ENCODE measurements around the gene TRPM3. TPM values are rescaled to one million over a fixed set of nuclear protein-coding genes. Genes with fewer than 3 reads are reported as not detected.

The TRPM3 gene
- total RNA-seq, 2 experiments from 2014 or later = not detected

- Mint-ChIP-seq H3K27me3 (peaks cover 26% of the 10 kb centered on the region), H3K4me1 (ENCODE audit: low read depth) (no peaks in the 10 kb centered on the region), H3K9me3 (no peaks in the 10 kb centered on the region), H3K27ac (no peak overlapping the region), H3K36me3 (ENCODE audit: low read depth) (no peaks in the 10 kb centered on the region), H3K4me3 (no peak overlapping the region)
- Histone ChIP-seq H3K9me3 (ENCODE audit: control insufficient read depth in 1 of 2, insufficient read depth in 1 of 2, low read length in 2 of 2) (no peaks in the 10 kb centered on the region), H3K27ac (ENCODE audit: low read depth in 1 of 2, low read length in 2 of 2) (no peak overlapping the region), H3K36me3 (ENCODE audit: insufficient read depth, low read length) (no peaks in the 10 kb centered on the region), H3K27me3 (ENCODE audit: control insufficient read depth in 1 of 2, insufficient read depth in 2 of 2, low read length in 2 of 2) (no peaks in the 10 kb centered on the region), H3K4me1 (ENCODE audit: insufficient read depth, low read length) (no peaks in the 10 kb centered on the region), H3K4me3 (ENCODE audit: low read length) (no peak overlapping the region)
- no peak for TF ChIP-seq CTCF (IDR thresholded peaks at IDR 0.05)
- no peak for DNase-seq
- ChIA-PET CTCF (interaction anchor here (0.7 kb wide), 1 partner anchor 295 kb away, joined by 3 read pairs; no protein-coding TSS in a partner anchor), POLR2A (no interaction called here)
- intact Hi-C loops (cut with DNase I, micrococcal nuclease) = no loop called here
- no peak for ATAC-seq (ENCODE audit: poor library complexity)
Measured at GRCh38 chr9:70861376-70861775, 260.0 kb downstream of the TRPM3 start.

GRCh38 chr9:70859694-70860093, 261.7 kb downstream of the TRPM3 start:
- Histone ChIP-seq H3K27ac (ENCODE audit: low read depth in 1 of 2, low read length in 2 of 2) (no peak overlapping the region), H3K9me3 (ENCODE audit: control insufficient read depth in 1 of 2, insufficient read depth in 1 of 2, low read length in 2 of 2) (no peaks in the 10 kb centered on the region), H3K27me3 (ENCODE audit: control insufficient read depth in 1 of 2, insufficient read depth in 2 of 2, low read length in 2 of 2) (no peaks in the 10 kb centered on the region), H3K36me3 (ENCODE audit: insufficient read depth, low read length) (no peaks in the 10 kb centered on the region), H3K4me3 (ENCODE audit: low read length) (no peak overlapping the region), H3K4me1 (ENCODE audit: insufficient read depth, low read length) (no peaks in the 10 kb centered on the region)
- ChIA-PET CTCF (no interaction called here), POLR2A (no interaction called here)
- no peak for TF ChIP-seq CTCF (IDR thresholded peaks at IDR 0.05)
- ATAC-seq (ENCODE audit: poor library complexity) = no peak
- no peaks in the 10 kb centered on the region for H3K9me3 Mint-ChIP-seq
- no peaks in the 10 kb centered on the region for H3K36me3 Mint-ChIP-seq (ENCODE audit: low read depth)
- H3K27ac Mint-ChIP-seq = no peak overlapping the region
- no peak overlapping the region for H3K4me3 Mint-ChIP-seq
- DNase-seq = no peak
- H3K27me3 Mint-ChIP-seq = peaks cover 25% of the 10 kb centered on the region
- intact Hi-C loops (cut with DNase I, micrococcal nuclease) = no loop called here
- no peaks in the 10 kb centered on the region for H3K4me1 Mint-ChIP-seq (ENCODE audit: low read depth)

- Mint-ChIP-seq H3K9me3 (no peaks in the 10 kb centered on the region), H3K36me3 (ENCODE audit: low read depth) (no peaks in the 10 kb centered on the region), H3K27ac (no peak overlapping the region), H3K27me3 (peaks cover 25% of the 10 kb centered on the region), H3K4me3 (no peak overlapping the region), H3K4me1 (ENCODE audit: low read depth) (no peaks in the 10 kb centered on the region)
- ATAC-seq (ENCODE audit: poor library complexity) (no peak), DNase-seq (no peak)
- POLR2A ChIA-PET = no interaction called here
- no peaks in the 10 kb centered on the region for H3K4me1 ChIP-seq (ENCODE audit: insufficient read depth, low read length)
- CTCF ChIA-PET = no interaction called here
- H3K27me3 ChIP-seq (ENCODE audit: control insufficient read depth in 1 of 2, insufficient read depth in 2 of 2, low read length in 2 of 2) = no peaks in the 10 kb centered on the region
- H3K36me3 ChIP-seq (ENCODE audit: insufficient read depth, low read length) = no peaks in the 10 kb centered on the region
- intact Hi-C loops (cut with DNase I, micrococcal nuclease) = no loop called here
- no peaks in the 10 kb centered on the region for H3K9me3 ChIP-seq (ENCODE audit: control insufficient read depth in 1 of 2, insufficient read depth in 1 of 2, low read length in 2 of 2)
- no peak overlapping the region for H3K4me3 ChIP-seq (ENCODE audit: low read length)
- H3K27ac ChIP-seq (ENCODE audit: low read depth in 1 of 2, low read length in 2 of 2) = no peak overlapping the region
- no peak for TF ChIP-seq CTCF (IDR thresholded peaks at IDR 0.05)
Measured at GRCh38 chr9:70856411-70856810, 265.0 kb downstream of the TRPM3 start.

Measured in CD4-positive, alpha-beta T cell (primary cell).